ENCODE measurements around the gene TRIO.

TRIO gene

DNA sequence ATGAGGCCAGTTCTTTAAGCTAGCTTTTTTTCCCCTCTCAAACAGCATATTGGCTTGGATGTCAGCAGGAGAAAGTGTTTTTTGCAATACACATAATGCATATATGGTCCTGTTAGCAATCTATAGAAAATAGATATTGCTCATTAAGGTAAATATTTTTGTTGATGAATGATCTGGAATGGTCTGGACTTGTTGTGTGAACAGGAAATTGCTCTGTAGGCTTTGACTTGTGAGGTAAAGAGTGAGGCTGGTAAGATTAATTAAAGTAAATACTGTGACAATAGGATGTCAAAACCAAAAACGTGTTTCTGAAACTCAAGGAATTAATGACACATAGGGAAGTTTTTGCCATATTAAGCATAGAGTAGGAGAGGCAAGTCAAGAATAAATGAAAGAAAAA, 176.0 kb downstream of the TRIO start:
- Mint-ChIP-seq H3K4me1 (ENCODE audit: low read depth) (no peaks in the 10 kb centered on the region), H3K36me3 (ENCODE audit: low read depth) (peaks cover 12% of the 10 kb centered on the region), H3K27ac (no peak overlapping the region), H3K4me3 (no peak overlapping the region), H3K9me3 (peaks cover 4% of the 10 kb centered on the region), H3K27me3 (no peaks in the 10 kb centered on the region)

DNA sequence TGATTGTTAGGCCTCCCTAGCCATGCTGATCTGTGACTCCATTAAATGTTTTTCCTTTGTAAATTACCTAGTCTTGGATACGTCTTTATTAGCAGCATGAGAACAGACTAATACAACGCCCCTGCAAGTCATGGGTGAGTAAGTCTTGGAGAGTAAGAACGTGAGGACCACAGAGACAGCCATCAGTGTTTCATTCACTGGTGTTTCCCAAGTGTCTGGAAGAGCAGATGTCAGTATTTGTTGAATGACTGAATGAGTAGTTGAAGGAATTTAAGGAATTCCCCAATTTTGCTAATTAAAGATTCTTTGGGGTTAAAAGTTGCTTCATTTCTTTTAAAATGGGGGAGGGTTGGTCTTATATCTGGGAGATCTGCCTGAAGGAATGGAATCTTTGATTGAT, 178.8 kb downstream of the TRIO start:
- no peak overlapping the region for H3K4me3 Mint-ChIP-seq
- no peaks in the 10 kb centered on the region for H3K4me1 Mint-ChIP-seq (ENCODE audit: low read depth)
- peaks cover 12% of the 10 kb centered on the region for H3K36me3 Mint-ChIP-seq (ENCODE audit: low read depth)
- H3K9me3 Mint-ChIP-seq, result peaks cover 4% of the 10 kb centered on the region
- no peaks in the 10 kb centered on the region for H3K27me3 Mint-ChIP-seq
- H3K27ac Mint-ChIP-seq, result no peak overlapping the region

DNA sequence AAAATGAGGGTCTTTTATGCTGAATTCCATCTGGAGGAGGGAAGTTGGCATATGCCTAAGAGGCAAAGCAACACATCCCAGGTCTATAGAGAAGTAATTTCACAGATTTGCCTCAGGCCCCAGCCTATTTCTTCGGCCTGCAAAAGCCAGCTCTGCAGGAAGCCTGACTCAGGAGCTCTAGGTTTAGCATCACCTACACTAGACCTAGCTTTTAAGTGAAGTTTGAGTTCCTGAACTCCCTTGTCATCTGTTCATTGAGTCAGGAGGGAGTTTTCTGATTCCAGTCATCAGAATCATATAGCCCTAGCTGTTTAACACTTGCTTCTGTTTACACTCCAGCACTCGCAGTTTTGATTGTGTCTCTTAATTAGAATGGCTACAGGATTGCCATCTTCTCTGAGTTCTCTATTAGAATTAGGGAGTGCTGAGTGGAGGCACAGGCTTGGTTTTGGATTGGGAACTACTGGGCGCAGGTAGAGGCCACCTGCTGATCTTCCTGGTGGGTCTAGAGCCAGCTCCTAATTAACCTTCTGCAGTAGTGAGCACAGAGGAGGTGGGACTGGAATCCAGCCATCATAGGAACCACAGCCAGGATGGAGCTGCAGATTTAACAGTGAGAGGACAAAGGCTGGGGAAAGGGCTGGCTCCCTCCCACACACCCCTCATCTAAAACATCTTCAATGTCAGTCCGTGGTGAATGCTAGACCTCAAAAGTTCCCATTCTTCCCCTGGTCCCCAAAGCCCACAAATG, 179.5 kb downstream of the TRIO start:
- Mint-ChIP-seq H3K36me3 (ENCODE audit: low read depth) (peaks cover 12% of the 10 kb centered on the region), H3K9me3 (peaks cover 4% of the 10 kb centered on the region), H3K27ac (no peak overlapping the region)

DNA sequence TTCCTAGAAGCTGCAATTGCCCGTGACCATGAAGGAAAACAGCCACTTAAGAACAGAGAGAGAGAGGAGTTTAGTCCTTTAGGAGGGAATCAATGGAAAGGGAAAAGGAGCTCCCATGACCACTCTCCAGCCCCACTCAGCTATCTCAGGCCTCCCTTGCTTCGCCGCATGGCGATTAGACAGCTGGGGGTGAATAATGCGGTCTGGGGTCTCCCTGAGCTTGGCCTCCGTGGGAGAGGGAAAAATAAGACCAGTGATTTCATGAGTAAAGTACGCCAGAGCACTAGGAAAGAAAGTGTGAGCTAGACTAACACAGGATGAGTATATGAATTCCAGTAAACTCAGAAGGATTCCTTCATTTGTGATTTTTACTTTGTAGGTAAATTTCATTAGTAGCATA, 180.3 kb downstream of the TRIO start:
- Mint-ChIP-seq H3K9me3 (peaks cover 4% of the 10 kb centered on the region), H3K27me3 (no peaks in the 10 kb centered on the region), H3K4me1 (ENCODE audit: low read depth) (no peaks in the 10 kb centered on the region), H3K36me3 (ENCODE audit: low read depth) (peaks cover 12% of the 10 kb centered on the region), H3K4me3 (no peak overlapping the region), H3K27ac (no peak overlapping the region)

More for the DNA sequence above, 179.5 kb downstream of the TRIO start:
- H3K27me3 Mint-ChIP-seq, result no peaks in the 10 kb centered on the region
- H3K4me1 Mint-ChIP-seq (ENCODE audit: low read depth), result no peaks in the 10 kb centered on the region
- H3K4me3 Mint-ChIP-seq, result no peak overlapping the region

DNA sequence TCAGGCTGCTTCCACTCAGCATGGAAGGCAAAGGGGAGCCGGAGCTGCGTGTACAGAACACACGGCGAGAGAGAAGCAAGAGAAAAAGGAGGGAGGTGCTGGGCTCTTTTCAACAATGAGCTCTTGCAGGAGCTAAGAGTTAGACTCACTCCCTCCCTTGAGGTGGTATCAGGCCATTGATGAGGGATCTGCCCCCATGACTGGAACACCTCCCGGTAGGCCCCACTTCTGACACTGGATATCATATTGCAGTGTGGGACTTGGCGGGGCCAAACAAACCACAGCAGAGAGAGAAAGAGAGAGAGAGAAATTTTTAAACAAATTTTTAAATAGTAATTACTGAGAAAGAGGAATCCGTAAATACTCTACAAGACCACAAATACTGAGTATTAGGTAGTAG, 182.2 kb downstream of the TRIO start:
- no peaks in the 10 kb centered on the region for H3K27me3 Mint-ChIP-seq
- no peak overlapping the region for H3K27ac Mint-ChIP-seq
- H3K4me3 Mint-ChIP-seq, result no peak overlapping the region
- peaks cover 4% of the 10 kb centered on the region for H3K9me3 Mint-ChIP-seq
- H3K36me3 Mint-ChIP-seq (ENCODE audit: low read depth), result peaks cover 12% of the 10 kb centered on the region
- peaks cover 9% of the 10 kb centered on the region for H3K4me1 Mint-ChIP-seq (ENCODE audit: low read depth)

DNA sequence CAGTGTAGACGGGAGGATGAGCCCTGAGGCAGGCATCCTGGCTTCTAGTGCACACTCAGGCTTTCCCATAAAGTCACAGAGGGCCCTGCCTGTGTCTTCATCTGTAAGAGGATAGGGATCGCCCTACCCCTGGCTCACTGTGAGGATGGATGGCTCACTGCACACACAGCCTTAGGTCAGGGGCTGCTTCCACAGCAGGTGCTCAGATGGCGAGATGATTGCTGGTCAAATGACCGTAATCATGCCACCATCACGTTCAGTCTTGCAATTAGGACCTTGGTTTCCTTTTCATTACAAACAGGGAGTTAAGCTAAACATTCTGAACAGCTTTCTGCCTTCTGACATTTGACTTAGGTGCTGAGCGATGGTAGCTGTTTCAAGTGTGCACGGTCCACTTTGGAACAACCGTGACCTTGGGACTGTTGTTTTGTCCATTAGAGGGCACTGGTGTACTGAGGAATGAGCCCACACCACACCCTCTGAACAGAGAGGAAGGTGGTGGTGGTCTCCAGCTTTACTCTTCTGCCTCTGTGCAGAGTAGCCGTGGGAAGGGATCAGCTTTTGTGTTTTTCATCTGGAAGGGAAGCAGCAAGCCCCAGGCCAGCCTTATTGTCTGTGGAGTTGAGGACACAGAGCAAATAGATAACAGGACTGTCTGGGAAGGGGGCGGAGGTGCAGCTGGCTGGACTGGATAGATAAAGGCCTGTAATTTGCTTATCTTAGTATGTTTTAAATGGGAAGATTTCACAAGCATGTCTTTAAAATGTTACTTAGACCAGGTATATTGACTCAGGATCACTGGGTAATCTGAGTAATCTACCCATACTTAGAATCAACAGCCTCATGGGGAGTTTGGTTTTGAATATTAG, 183.1 kb downstream of the TRIO start:
- H3K27ac Mint-ChIP-seq, result no peak overlapping the region
- H3K9me3 Mint-ChIP-seq, result peaks cover 4% of the 10 kb centered on the region
- peaks cover 7% of the 10 kb centered on the region for H3K36me3 Mint-ChIP-seq (ENCODE audit: low read depth)
- H3K4me3 Mint-ChIP-seq, result no peak overlapping the region
- H3K27me3 Mint-ChIP-seq, result no peaks in the 10 kb centered on the region
- peaks cover 18% of the 10 kb centered on the region for H3K4me1 Mint-ChIP-seq (ENCODE audit: low read depth)

DNA sequence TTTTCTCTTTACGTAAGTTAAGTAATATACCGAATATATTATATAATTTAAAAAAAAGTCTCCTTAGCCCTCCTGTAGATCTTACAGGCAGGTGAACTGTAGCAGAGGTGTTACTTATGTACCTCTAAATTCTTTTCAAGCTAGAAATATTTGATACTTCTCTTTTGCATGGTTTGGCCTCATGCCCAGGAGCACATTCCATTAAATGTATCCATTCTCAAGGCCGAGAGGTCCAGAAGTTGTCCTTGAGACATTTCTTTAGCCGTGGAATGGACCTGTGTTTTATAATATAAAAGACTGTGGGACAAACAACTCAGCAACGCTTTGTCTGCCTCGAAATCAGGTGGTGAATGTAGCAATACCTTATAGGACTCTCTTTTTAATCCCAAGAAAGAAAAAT, 184.5 kb downstream of the TRIO start:
- Mint-ChIP-seq H3K4me1 (ENCODE audit: low read depth) (peaks cover 27% of the 10 kb centered on the region), H3K36me3 (ENCODE audit: low read depth) (no peaks in the 10 kb centered on the region), H3K9me3 (no peaks in the 10 kb centered on the region), H3K27me3 (no peaks in the 10 kb centered on the region), H3K27ac (no peak overlapping the region), H3K4me3 (no peak overlapping the region)

DNA sequence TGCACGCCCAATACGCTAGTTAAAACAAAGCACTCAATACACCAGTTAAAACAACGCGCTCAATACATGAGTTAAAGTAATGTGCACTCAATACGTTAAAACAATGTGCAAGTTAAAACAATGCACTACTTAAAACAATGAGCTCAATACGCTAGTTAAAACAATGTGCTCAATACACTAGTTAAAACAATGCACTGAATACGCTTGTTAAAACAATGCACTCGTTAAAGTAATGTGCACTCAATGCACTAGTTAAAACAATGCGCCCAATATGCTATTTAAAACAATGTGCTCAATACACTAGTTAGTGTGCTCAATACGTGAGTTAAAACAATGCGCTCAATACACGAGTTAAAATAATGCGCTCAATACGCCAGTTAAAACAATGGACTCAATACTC, 185.0 kb downstream of the TRIO start:
- H3K4me1 Mint-ChIP-seq (ENCODE audit: low read depth), result peaks cover 27% of the 10 kb centered on the region
- no peaks in the 10 kb centered on the region for H3K36me3 Mint-ChIP-seq (ENCODE audit: low read depth)

DNA sequence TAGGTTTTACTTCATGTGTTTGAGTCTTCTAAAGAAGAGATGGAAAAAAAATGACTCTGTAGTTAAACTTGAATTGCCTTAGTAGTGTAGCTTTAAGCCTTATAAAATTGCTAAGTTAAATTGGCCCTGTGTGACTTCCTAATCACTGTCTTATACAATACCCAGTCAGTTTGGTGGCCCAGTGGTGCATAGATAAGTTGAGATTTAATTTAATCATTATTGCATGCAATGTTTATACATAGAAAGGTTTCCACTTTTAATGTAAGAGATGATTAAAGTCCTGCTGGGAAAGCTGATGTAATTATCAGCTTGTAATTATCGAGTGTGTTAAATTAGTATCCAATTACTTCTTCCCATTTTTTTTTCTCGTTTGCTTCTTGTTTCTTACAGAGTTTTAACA, 187.1 kb downstream of the TRIO start:
- no peaks in the 10 kb centered on the region for H3K27me3 Mint-ChIP-seq
- H3K36me3 Mint-ChIP-seq (ENCODE audit: low read depth), result no peaks in the 10 kb centered on the region
- H3K27ac Mint-ChIP-seq, result no peak overlapping the region
- H3K4me3 Mint-ChIP-seq, result no peak overlapping the region
- peaks cover 27% of the 10 kb centered on the region for H3K4me1 Mint-ChIP-seq (ENCODE audit: low read depth)
- no peaks in the 10 kb centered on the region for H3K9me3 Mint-ChIP-seq

More for the DNA sequence above, 185.0 kb downstream of the TRIO start:
- no peak overlapping the region for H3K27ac Mint-ChIP-seq
- H3K27me3 Mint-ChIP-seq, result no peaks in the 10 kb centered on the region
- no peaks in the 10 kb centered on the region for H3K9me3 Mint-ChIP-seq
- H3K4me3 Mint-ChIP-seq, result no peak overlapping the region

DNA sequence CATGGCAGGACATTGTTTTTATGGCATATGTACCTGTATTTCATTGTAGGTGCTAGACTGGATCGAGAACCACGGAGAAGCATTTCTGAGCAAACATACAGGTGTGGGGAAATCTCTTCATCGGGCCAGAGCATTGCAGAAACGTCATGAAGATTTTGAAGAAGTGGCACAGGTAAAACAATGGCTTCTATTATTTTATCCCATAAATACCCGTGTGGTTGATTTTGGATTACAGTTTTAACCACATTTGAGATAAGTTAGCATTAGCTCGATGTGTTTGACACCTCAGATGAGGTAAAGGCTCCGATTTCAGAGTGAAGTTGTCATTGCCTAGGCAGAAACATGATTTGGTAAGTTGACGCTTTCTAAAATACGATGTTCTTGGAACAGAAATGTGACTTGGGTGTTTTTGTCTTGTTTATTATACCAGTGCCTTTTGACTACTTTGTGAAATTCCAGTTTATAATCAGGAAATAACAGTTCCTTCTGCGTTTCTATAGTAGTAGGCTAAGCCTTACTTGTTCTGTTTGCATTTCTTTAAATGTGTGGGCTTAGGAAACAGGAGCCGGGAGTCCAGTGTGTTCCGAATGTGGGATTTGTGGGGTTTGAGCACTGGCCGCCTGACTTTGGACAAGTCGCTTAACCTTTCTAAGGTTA, 187.7 kb downstream of the TRIO start:
- Mint-ChIP-seq H3K9me3 (no peaks in the 10 kb centered on the region), H3K4me1 (ENCODE audit: low read depth) (peaks cover 27% of the 10 kb centered on the region), H3K36me3 (ENCODE audit: low read depth) (no peaks in the 10 kb centered on the region), H3K27me3 (no peaks in the 10 kb centered on the region), H3K4me3 (no peak overlapping the region), H3K27ac (no peak overlapping the region)

DNA sequence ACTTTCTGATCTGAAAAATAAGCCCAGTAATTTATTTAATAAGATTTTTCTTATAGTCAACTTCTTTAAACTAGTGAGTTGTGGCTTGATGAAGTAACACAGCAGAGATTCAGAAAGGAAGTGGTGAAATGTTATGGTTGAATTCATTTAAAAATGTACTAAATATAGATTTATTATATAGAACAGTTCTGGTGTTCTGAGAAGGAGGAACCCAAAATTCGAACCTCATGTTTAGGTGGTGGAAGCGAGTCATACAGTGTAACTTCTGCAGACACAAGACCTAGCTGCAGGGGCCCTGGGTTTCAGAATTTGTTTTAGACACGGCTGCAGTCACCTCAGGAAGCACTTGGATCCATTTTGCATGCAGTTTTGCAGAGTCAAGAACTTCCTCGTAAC, 188.2 kb downstream of the TRIO start:
- H3K4me1 Mint-ChIP-seq (ENCODE audit: low read depth), result peaks cover 27% of the 10 kb centered on the region
- peak overlapping the region; percentile 1 for H3K4me3 Mint-ChIP-seq
- H3K27ac Mint-ChIP-seq, result no peak overlapping the region
- no peaks in the 10 kb centered on the region for H3K27me3 Mint-ChIP-seq
- H3K36me3 Mint-ChIP-seq (ENCODE audit: low read depth), result no peaks in the 10 kb centered on the region
- no peaks in the 10 kb centered on the region for H3K9me3 Mint-ChIP-seq

DNA sequence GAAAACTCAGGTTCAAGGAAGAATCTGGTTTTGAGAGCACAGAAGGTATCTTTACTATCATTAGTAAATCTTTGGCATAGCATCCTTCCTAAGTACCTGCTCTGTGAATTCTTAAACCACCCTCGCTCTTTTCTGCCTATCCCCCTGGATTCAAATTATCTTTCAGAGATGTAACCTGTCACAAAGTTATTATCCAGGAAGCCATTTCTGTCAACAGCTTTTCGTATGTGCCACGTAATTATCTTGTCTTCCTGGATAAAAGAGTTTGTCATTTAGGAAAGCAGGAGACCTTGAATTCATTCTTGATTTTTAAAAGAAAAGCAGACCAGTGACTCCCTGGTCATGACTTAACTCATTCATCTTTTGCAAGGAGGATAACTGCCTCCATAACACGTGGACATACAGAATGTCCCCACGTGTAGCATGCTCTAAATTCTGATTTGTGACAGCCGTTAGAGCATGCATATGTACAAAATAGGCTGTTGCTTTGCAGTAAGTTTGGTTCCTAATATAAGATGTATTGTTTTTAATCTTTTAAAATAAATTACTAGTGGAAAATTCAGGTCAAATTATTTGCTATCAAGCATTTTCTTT, 189.0 kb downstream of the TRIO start:
- Mint-ChIP-seq H3K36me3 (ENCODE audit: low read depth) (no peaks in the 10 kb centered on the region), H3K27ac (no peak overlapping the region), H3K27me3 (no peaks in the 10 kb centered on the region), H3K4me1 (ENCODE audit: low read depth) (peaks cover 27% of the 10 kb centered on the region), H3K9me3 (no peaks in the 10 kb centered on the region), H3K4me3 (no peak overlapping the region)

DNA sequence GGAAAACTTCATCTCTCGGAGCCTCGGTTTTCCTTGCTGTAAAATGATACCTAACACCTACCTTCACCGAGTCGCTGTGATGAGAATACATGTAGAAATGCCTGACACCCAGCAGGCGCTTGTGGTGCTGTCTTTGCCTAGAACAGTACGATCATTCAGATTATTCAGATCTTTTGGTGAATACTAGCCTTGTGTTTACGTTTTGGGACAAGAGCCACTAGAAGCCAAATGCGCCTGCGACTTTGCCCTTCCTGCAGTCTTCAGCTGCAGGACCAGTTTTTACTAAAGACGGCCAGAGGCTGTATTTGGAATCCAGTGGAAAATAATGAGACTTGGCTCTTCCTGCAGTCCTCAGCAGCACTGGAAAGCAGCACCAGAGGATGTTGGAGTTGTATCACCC, 189.6 kb downstream of the TRIO start:
- Mint-ChIP-seq H3K27ac (no peak overlapping the region), H3K9me3 (no peaks in the 10 kb centered on the region), H3K36me3 (ENCODE audit: low read depth) (no peaks in the 10 kb centered on the region), H3K27me3 (no peaks in the 10 kb centered on the region), H3K4me1 (ENCODE audit: low read depth) (peaks cover 27% of the 10 kb centered on the region), H3K4me3 (no peak overlapping the region)

DNA sequence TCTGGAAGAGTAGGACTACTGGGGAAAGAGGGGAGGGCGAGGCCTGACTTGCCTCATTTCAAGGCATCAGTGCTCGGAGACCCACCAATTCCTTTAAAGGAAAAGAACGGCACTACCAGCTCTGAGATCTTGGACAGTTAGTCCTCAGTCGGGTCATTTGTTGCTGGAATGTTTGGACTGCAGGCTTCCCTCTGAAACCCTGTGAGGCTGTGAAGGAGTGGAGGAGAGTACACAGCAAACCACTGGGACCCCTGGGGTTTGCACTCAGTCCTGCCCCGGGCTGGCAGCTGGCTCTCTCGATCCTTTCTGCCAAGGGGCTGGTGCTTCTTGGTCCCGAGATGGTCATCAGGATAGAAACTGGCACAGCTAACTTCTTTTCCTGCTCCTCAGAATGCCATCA, 194.5 kb downstream of the TRIO start:
- no peaks in the 10 kb centered on the region for H3K27me3 Mint-ChIP-seq
- H3K27ac Mint-ChIP-seq, result no peak overlapping the region
- H3K36me3 Mint-ChIP-seq (ENCODE audit: low read depth), result no peaks in the 10 kb centered on the region
- no peaks in the 10 kb centered on the region for H3K9me3 Mint-ChIP-seq
- H3K4me1 Mint-ChIP-seq (ENCODE audit: low read depth), result peaks cover 4% of the 10 kb centered on the region
- no peak overlapping the region for H3K4me3 Mint-ChIP-seq

DNA sequence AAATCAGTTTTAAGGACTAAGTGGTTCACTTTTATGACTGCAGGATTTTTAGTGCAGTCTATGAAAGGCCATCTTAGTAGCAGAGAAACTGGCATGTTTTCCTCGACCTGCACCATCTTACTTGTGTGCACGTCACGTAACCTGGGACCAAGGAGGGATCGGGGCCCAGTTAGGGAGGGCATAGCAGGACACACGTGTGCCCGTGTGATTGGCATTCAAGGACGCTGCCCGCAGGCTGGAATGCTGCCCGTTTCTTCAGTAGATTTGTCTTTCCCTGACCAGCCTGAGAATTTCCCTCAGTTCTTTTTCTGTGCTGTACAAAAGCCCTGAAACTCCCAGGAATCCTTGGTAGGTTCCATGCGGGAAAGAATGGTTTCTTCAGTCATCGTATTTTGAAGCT, 196.3 kb downstream of the TRIO start:
- H3K36me3 Mint-ChIP-seq (ENCODE audit: low read depth), result no peaks in the 10 kb centered on the region
- H3K9me3 Mint-ChIP-seq, result no peaks in the 10 kb centered on the region
- H3K27ac Mint-ChIP-seq, result no peak overlapping the region
- peaks cover 10% of the 10 kb centered on the region for H3K4me1 Mint-ChIP-seq (ENCODE audit: low read depth)
- H3K27me3 Mint-ChIP-seq, result no peaks in the 10 kb centered on the region
- no peak overlapping the region for H3K4me3 Mint-ChIP-seq

Data from stimulated activated naive CD8-positive, alpha-beta T cell treated with anti-CD3 and anti-CD28 coated beads, Interleukin-15, Interleukin-2, amounts not matched to agents 100 ng/mL and 50 ng/mL, for 24 hours (primary cell).